WTC11 (cell line): ENCODE data around the gene CCDC74B.
"Not testable (repeated sequence)": the region's sequence is repeated elsewhere in the genome, so short reads cannot be mapped to it uniquely, and the experiment has no call there.

Experiments used
- MXD4 ChIP-seq: fragments of 250-450 bp; sonication (Bioruptor Pico); IDR thresholded peaks from 2 replicates; pipeline ENCODE4 v1.8.0; 2021; ENCODE audit warnings: mild to moderate bottlenecking, moderate library complexity, borderline replicate concordance
- TF ChIP-seq, protein P1 (sequence below): fragments of 200-600 bp; IDR thresholded peaks from 2 replicates; pipeline ENCODE4 v1.8.0; 2022; ENCODE audit warnings: antibody characterized with exemption
- TF ChIP-seq, protein P2 (sequence below): fragments of 250-450 bp; sonication (Bioruptor Pico); IDR thresholded peaks from 2 replicates; pipeline ENCODE4 v1.9.0; 2021; ENCODE audit warnings: moderate library complexity, mild to moderate bottlenecking, inconsistent platforms, borderline replicate concordance
- TF ChIP-seq, protein P3 (sequence below): fragments of 250-450 bp; sonication (Bioruptor Pico); IDR thresholded peaks from 2 replicates; pipeline ENCODE4 v2.1.2; 2022; ENCODE audit warnings: mild to moderate bottlenecking, moderate library complexity
- TF ChIP-seq, protein P4 (sequence below): sonication (generic); formaldehyde crosslinking; IDR thresholded peaks from 2 replicates; pipeline ENCODE4 v1.8.1; 2023; ENCODE audit warnings: mild to moderate bottlenecking, missing genetic modification reagents, moderate library complexity
- TF ChIP-seq, protein P5 (sequence below): sonication (generic); formaldehyde crosslinking; IDR thresholded peaks from 2 replicates; pipeline ENCODE4 v1.8.1; 2022; ENCODE audit warnings: mild to moderate bottlenecking, moderate library complexity, missing genetic modification reagents

DNA sequence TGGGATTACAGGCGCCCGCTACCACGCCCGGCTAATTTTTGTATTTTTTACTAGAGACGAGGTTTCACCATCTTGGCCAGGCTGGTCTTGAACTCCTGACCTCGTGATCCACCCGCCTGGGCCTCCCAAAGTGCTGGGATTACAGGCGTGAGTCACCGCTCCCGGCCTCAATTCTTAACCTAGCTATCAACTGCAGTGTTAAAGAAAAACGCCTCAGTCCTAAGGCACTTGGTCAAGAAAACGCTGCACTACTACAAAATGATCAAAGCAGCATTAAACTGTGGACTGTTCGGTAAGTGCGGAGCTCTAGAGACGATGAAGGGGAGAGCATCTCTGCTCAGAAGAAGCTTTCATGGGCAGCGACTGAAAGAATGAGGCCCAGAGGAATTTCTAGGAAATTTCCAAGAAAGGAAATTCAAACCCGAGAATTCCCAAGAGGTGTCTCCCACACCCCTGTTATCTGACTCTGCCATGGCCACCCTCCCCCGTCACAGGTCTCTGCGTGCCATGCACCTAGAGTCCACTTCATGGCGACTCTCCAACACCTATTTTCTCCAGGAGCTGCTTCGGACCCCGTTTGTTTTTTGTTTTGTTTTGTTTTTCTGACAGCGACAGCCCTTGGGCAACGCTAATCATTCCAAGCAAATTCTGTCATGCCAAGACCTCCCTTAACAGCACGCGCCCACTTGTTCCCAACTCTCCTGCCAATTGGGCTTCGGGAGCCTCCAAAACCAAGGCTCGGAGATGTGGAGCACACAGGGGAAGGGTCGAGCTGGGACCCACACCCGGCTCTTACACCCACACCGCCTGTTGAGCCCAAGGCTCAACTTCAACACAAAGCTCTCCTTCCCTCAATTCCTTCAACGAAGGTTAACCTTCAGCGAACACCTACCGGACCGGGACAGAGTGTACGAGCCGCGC lies 35.8 kb upstream of the CCDC74B start:
- TF ChIP-seq, protein P1, sequence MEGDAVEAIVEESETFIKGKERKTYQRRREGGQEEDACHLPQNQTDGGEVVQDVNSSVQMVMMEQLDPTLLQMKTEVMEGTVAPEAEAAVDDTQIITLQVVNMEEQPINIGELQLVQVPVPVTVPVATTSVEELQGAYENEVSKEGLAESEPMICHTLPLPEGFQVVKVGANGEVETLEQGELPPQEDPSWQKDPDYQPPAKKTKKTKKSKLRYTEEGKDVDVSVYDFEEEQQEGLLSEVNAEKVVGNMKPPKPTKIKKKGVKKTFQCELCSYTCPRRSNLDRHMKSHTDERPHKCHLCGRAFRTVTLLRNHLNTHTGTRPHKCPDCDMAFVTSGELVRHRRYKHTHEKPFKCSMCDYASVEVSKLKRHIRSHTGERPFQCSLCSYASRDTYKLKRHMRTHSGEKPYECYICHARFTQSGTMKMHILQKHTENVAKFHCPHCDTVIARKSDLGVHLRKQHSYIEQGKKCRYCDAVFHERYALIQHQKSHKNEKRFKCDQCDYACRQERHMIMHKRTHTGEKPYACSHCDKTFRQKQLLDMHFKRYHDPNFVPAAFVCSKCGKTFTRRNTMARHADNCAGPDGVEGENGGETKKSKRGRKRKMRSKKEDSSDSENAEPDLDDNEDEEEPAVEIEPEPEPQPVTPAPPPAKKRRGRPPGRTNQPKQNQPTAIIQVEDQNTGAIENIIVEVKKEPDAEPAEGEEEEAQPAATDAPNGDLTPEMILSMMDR = not testable (repeated sequence)
- TF ChIP-seq, protein P2, sequence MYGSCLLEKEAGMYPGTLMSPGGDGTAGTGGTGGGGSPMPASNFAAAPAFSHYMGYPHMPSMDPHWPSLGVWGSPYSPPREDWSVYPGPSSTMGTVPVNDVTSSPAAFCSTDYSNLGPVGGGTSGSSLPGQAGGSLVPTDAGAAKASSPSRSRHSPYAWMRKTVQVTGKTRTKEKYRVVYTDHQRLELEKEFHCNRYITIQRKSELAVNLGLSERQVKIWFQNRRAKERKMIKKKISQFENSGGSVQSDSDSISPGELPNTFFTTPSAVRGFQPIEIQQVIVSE (CRISPR knock-in tag) = not testable (repeated sequence)
- TF ChIP-seq, protein P3, sequence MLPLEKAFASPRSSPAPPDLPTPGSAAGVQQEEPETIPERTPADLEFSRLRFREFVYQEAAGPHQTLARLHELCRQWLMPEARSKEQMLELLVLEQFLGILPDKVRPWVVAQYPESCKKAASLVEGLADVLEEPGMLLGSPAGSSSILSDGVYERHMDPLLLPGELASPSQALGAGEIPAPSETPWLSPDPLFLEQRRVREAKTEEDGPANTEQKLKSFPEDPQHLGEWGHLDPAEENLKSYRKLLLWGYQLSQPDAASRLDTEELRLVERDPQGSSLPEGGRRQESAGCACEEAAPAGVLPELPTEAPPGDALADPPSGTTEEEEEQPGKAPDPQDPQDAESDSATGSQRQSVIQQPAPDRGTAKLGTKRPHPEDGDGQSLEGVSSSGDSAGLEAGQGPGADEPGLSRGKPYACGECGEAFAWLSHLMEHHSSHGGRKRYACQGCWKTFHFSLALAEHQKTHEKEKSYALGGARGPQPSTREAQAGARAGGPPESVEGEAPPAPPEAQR = not testable (repeated sequence)
- TF ChIP-seq, protein P4, sequence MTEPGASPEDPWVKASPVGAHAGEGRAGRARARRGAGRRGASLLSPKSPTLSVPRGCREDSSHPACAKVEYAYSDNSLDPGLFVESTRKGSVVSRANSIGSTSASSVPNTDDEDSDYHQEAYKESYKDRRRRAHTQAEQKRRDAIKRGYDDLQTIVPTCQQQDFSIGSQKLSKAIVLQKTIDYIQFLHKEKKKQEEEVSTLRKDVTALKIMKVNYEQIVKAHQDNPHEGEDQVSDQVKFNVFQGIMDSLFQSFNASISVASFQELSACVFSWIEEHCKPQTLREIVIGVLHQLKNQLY = not testable (repeated sequence)
- TF ChIP-seq, protein P5, sequence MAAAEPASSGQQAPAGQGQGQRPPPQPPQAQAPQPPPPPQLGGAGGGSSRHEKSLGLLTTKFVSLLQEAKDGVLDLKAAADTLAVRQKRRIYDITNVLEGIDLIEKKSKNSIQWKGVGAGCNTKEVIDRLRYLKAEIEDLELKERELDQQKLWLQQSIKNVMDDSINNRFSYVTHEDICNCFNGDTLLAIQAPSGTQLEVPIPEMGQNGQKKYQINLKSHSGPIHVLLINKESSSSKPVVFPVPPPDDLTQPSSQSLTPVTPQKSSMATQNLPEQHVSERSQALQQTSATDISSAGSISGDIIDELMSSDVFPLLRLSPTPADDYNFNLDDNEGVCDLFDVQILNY = not testable (repeated sequence)
- TF ChIP-seq MXD4 (CRISPR knock-in tag) = not testable (repeated sequence)
